Activated CD4-positive, CD25-positive, alpha-beta regulatory T cell (primary cell): ENCODE measurements around the gene KLK8.
"Not testable (repeated sequence)": the region's sequence is repeated elsewhere in the genome, so short reads cannot be mapped to it uniquely, and the experiment has no call there.

Experiments
- DNase-seq, 4 experiments: peaks; one replicate each; lab custom pipeline; 2025; lab: John Stamatoyannopoulos, UW

The KLK8 gene

GRCh38 chr19:50983625-50984292 is 17.6 kb downstream of the KLK8 start, which contains the start of gene KLK7:
Gene KLK7, minus strand, starts transcription at chr19:50983917. Its CDS starts 1,518 bp downstream, at chr19:50982399.
- DNase-seq: no peak

GRCh38 chr19:50982186-50982585 is 19.2 kb downstream of the KLK8 start:
- no peak for DNase-seq

GRCh38 chr19:50981587-50982146 is 19.7 kb downstream of the KLK8 start:
- DNase-seq: no peak

GRCh38 chr19:50980208-50980607 is 21.2 kb downstream of the KLK8 start:
- DNase-seq: no peak

GRCh38 chr19:50979758-50980157 is 21.6 kb downstream of the KLK8 start:
- no peak for DNase-seq

GRCh38 chr19:50978772-50979390 is 22.5 kb downstream of the KLK8 start:
- no peak for DNase-seq

- no peak for DNase-seq
Observed at GRCh38 chr19:50977626-50978025, 23.8 kb downstream of the KLK8 start.

- DNase-seq: no peak
Observed at GRCh38 chr19:50975766-50976165, 25.6 kb downstream of the KLK8 start.

GRCh38 chr19:50974702-50975556 is 26.5 kb downstream of the KLK8 start:
- no peak for DNase-seq

GRCh38 chr19:50972795-50973376 is 28.5 kb downstream of the KLK8 start:
- DNase-seq: no peak

GRCh38 chr19:50969810-50970209 is 31.6 kb downstream of the KLK8 start:
- DNase-seq: not testable (repeated sequence)

GRCh38 chr19:50969413-50969760 is 32.0 kb downstream of the KLK8 start, which contains the start of gene KLK6:
Gene KLK6, minus strand, starts transcription at chr19:50969591. Its CDS starts 1,487 bp downstream, at chr19:50968104.
- DNase-seq: no peak

GRCh38 chr19:50968716-50969412 is 32.5 kb downstream of the KLK8 start:
- no peak for DNase-seq

GRCh38 chr19:50967929-50968715 is 33.3 kb downstream of the KLK8 start:
- no peak for DNase-seq

- DNase-seq: no peak
Observed at GRCh38 chr19:50964266-50964665, 37.1 kb downstream of the KLK8 start.

- DNase-seq: no peak
Observed at GRCh38 chr19:50963381-50963780, 38.0 kb downstream of the KLK8 start.

GRCh38 chr19:50962245-50962644 is 39.2 kb downstream of the KLK8 start:
- no peak for DNase-seq

GRCh38 chr19:50959731-50960500 is 41.5 kb downstream of the KLK8 start:
- no peak for DNase-seq

GRCh38 chr19:50957587-50957986 is 43.8 kb downstream of the KLK8 start:
- DNase-seq: no peak

GRCh38 chr19:50952910-50953309 is 48.5 kb downstream of the KLK8 start, which contains the start of gene KLK5:
Gene KLK5, minus strand, starts transcription at chr19:50953038. Its CDS starts 381 bp downstream, at chr19:50952657.
- DNase-seq: no peak
